RWPE2 (cell line): ENCODE results near the gene ELP4.

ENCODE experiments used
- ATAC-seq: fragments of 200-7000 bp; cut with Tn5 transposase; 3 replicates; pipeline ENCODE4 v1.9.1; 2021; ENCODE audit warnings: low read depth
- DNase-seq: peaks from one replicate; pipeline ENCODE4 v3.0.0-alpha.2; 2020; ENCODE audit warnings: low spot score
- H3K27ac ChIP-seq: fragments of 450-650 bp; 2 replicates; pipeline ENCODE4 v1.5.1; 2017; ENCODE audit warnings: mild to moderate bottlenecking; ENCODE audit not compliant: poor library complexity, severe bottlenecking
- H3K27me3 ChIP-seq: fragments of 250-450 bp; sonication (Bioruptor Pico); 2 replicates; pipeline ENCODE4 v1.5.1; 2021; ENCODE audit warnings: mild to moderate bottlenecking, moderate library complexity; ENCODE audit not compliant: insufficient read depth, poor library complexity, severe bottlenecking
- H3K36me3 ChIP-seq: fragments of 250-450 bp; sonication (Bioruptor Pico); 2 replicates; pipeline ENCODE4 v1.5.1; 2020; ENCODE audit warnings: low read depth, mild to moderate bottlenecking, moderate library complexity
- H3K4me1 ChIP-seq: fragments of 250-450 bp; sonication (Bioruptor Pico); 2 replicates; pipeline ENCODE4 v1.5.1; 2021; ENCODE audit warnings: mild to moderate bottlenecking, moderate library complexity; ENCODE audit not compliant: insufficient read depth, poor library complexity, severe bottlenecking
- H3K4me3 ChIP-seq: fragments of 250-450 bp; sonication (Bioruptor Pico); 2 replicates; pipeline ENCODE4 v1.5.1; 2021; ENCODE audit warnings: mild to moderate bottlenecking, moderate library complexity; ENCODE audit not compliant: severe bottlenecking
- H3K9me3 ChIP-seq: fragments of 250-450 bp; sonication (Bioruptor Pico); 2 replicates; pipeline ENCODE4 v1.5.1; 2021; ENCODE audit warnings: mild to moderate bottlenecking, moderate library complexity; ENCODE audit not compliant: severe bottlenecking
- TF ChIP-seq, protein P1 (sequence below): fragments of 450-650 bp; IDR thresholded peaks from one replicate; pipeline ENCODE4 v1.5.1; 2017; ENCODE audit warnings: mild to moderate bottlenecking, moderate library complexity; ENCODE audit not compliant: poor library complexity, severe bottlenecking

ELP4 gene

DNA sequence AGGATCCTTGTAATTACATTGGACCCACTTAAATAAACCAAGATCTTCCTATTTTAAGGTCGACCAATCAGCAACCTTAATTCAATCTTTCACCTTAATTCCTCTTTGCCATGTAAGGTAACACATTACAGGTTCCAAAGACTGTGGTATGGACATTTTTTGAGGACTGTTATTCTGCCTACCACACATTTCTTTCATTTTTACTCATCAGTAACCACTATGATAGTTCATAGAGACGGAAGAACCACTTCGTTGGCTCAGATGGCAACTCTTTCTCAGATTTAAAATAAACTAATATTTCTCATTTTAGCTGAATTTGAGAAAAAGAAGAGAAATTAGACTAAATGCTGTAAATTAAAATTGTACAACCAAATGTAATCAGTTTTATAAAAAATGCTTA is 205.3 kb downstream of the ELP4 start:
- Histone ChIP-seq H3K27ac (no peak overlapping the region), H3K4me3 (no peak overlapping the region), H3K4me1 (peaks cover 3% of the 10 kb centered on the region), H3K36me3 (no peaks in the 10 kb centered on the region), H3K27me3 (no peaks in the 10 kb centered on the region), H3K9me3 (no peaks in the 10 kb centered on the region)
- TF ChIP-seq, protein P1, sequence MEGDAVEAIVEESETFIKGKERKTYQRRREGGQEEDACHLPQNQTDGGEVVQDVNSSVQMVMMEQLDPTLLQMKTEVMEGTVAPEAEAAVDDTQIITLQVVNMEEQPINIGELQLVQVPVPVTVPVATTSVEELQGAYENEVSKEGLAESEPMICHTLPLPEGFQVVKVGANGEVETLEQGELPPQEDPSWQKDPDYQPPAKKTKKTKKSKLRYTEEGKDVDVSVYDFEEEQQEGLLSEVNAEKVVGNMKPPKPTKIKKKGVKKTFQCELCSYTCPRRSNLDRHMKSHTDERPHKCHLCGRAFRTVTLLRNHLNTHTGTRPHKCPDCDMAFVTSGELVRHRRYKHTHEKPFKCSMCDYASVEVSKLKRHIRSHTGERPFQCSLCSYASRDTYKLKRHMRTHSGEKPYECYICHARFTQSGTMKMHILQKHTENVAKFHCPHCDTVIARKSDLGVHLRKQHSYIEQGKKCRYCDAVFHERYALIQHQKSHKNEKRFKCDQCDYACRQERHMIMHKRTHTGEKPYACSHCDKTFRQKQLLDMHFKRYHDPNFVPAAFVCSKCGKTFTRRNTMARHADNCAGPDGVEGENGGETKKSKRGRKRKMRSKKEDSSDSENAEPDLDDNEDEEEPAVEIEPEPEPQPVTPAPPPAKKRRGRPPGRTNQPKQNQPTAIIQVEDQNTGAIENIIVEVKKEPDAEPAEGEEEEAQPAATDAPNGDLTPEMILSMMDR, result no peak
- ATAC-seq (no peak), DNase-seq (no peak)

DNA sequence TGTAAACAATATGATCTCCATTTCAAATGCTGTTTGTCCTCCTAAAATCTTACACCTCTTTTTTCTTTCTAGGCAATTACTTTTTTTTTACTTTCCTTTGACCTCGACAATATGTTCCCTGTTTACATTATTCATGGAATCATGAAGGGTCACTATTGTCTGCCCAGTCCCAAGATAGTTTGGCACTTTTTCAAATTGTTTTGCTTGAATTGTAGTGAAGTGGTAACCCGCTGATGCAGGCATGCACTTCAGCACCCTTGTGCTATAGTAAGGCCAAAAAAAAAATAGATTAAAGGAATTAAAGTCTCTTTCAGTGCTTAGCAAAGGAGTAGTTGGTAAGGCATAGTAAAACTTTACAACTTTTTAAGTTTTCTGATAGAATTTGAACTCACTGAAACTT is 210.7 kb downstream of the ELP4 start:
- TF ChIP-seq, protein P1, result no peak
- Histone ChIP-seq H3K9me3 (no peaks in the 10 kb centered on the region), H3K36me3 (no peaks in the 10 kb centered on the region), H3K27me3 (no peaks in the 10 kb centered on the region), H3K27ac (no peak overlapping the region), H3K4me1 (no peaks in the 10 kb centered on the region), H3K4me3 (no peak overlapping the region)
- DNase-seq (no peak), ATAC-seq (no peak)

DNA sequence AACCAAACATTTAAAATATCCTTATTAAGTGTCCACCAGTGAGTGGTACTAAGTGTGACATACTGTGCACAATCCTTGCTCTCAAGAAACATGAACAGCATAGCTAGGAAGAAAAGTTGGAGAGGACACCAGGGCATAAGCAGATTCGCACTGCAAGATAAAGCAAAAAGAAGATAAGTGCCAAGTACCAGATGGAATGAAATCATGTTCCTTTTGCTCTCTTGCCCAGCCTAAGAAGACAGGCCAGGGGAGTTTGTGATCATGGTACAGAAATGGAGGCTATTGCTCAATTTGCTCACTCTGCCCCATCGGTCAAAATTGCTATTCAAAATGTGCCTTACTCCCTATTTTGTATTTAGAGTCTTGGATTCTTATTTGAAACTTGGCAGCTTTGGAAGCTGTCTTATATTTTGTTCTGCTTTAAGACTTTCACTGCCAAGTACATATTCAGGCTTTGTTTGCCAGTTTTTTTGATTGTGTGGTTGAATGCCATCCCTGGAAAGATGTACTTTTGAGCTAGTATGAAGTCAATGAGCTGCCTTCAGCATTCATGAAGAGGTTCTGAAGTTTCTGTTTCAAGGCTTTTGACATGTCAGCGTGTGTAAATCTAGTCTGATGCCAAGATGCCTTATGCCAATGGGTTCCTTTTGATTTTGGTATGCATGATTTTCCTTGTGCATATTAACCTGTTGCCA is 211.3 kb downstream of the ELP4 start:
- Histone ChIP-seq H3K36me3 (no peaks in the 10 kb centered on the region), H3K4me1 (no peaks in the 10 kb centered on the region), H3K4me3 (no peak overlapping the region), H3K27ac (no peak overlapping the region), H3K9me3 (no peaks in the 10 kb centered on the region), H3K27me3 (no peaks in the 10 kb centered on the region)
- TF ChIP-seq, protein P1, result no peak
- no peak for ATAC-seq
- DNase-seq, result no peak

DNA sequence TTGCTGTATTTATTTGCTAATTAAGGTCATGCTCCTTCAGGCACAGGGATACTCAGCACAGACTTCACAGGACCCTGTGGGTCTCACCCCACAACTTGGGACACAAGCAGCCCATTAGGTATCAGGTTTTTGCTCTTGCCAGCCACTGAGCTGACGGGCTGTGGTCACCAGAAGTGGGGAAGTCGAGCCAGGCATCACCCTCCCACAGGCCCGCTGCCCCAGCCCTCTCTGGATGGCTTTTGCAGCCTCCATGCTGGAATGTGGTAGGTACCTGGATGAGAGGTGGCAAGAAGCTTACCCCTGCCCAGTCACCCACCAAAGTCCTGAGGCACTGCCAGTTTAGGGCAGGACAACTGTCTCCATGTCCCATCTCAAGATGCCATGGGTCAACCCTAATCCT is 213.2 kb downstream of the ELP4 start:
- Histone ChIP-seq H3K27me3 (no peaks in the 10 kb centered on the region), H3K4me3 (no peak overlapping the region), H3K27ac (no peak overlapping the region), H3K4me1 (no peaks in the 10 kb centered on the region), H3K9me3 (no peaks in the 10 kb centered on the region), H3K36me3 (no peaks in the 10 kb centered on the region)
- TF ChIP-seq, protein P1, result no peak
- DNase-seq, result no peak
- no peak for ATAC-seq

DNA sequence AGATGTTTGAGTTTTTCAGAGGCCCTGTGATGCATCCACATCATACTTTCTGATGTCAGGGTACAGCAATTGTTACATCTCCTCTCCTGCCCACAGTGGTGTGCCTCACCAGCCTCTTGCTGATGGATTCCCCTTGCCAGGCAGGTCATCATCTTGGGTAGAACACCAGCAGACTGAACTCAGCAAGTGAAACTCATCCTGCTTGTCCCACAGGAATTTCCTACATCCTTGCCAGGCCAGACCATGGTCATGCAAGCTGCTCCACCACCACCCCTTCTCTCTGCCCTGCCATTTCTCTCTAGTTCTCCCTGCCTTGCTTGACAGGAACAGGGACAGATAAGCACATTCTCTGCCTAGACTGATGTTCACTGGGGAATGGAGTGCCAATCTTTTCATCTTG is 215.6 kb downstream of the ELP4 start:
- DNase-seq (no peak), ATAC-seq (no peak)
- H3K9me3 ChIP-seq, result no peaks in the 10 kb centered on the region
- H3K27ac ChIP-seq, result no peak overlapping the region
- no peaks in the 10 kb centered on the region for H3K4me1 ChIP-seq
- H3K4me3 ChIP-seq, result no peak overlapping the region
- no peaks in the 10 kb centered on the region for H3K27me3 ChIP-seq
- H3K36me3 ChIP-seq, result no peaks in the 10 kb centered on the region
- TF ChIP-seq, protein P1, result no peak
